Activated T-helper 2 cell treated with anti-CD3 and anti-CD28 coated beads, Interferon-gamma antibody, Interleukin-2, Interleukin-4, amounts not matched to agents 10 μg/mL and 5 μg/mL and 100 μg/mL, durations not matched to agents 14 hours and 24 hours and 36 hours (primary cell): ENCODE data around the gene BBX. TPM values are rescaled to one million over a fixed set of nuclear protein-coding genes. Genes with fewer than 3 reads are reported as not detected.
A peak's percentile ranks its signal among the peaks of the same experiment; 100 is the strongest.

Experiments used
- DNase-seq: peaks from one replicate; pipeline ENCODE4 v3.0.0; 2021; ENCODE audit warnings: low spot score
- H3K27ac Mint-ChIP-seq: one replicate; pipeline ENCODE4 v1.8.0; 2021; ENCODE audit warnings: mixed read lengths
- H3K27me3 Mint-ChIP-seq: one replicate; pipeline ENCODE4 v1.8.0; 2021; ENCODE audit warnings: low read depth, mixed read lengths
- H3K36me3 Mint-ChIP-seq: one replicate; pipeline ENCODE4 v1.8.0; 2021; ENCODE audit warnings: low read depth, mixed read lengths
- H3K4me1 Mint-ChIP-seq: one replicate; pipeline ENCODE4 v1.8.0; 2021; ENCODE audit warnings: low read depth, mixed read lengths
- H3K4me3 Mint-ChIP-seq: one replicate; pipeline ENCODE4 v1.8.0; 2021; ENCODE audit warnings: low read depth, mild to moderate bottlenecking, moderate library complexity, mixed read lengths
- H3K9me3 Mint-ChIP-seq: one replicate; pipeline ENCODE4 v1.8.0; 2021; ENCODE audit warnings: mixed read lengths
- intact Hi-C: fragments of 100-400 bp; cut with micrococcal nuclease; formaldehyde crosslinking; loops from one replicate; pipeline ENCODE4 v1.15.1; 2023
- total RNA-seq: library from RNA; stranded (reverse); gene quantifications from 2 replicates; pipeline ENCODE4 v1.2.3, GENCODE V29; 2022

Gene BBX
- total RNA-seq, 1 donor from 2014 or later = 35.8 TPM

DNA sequence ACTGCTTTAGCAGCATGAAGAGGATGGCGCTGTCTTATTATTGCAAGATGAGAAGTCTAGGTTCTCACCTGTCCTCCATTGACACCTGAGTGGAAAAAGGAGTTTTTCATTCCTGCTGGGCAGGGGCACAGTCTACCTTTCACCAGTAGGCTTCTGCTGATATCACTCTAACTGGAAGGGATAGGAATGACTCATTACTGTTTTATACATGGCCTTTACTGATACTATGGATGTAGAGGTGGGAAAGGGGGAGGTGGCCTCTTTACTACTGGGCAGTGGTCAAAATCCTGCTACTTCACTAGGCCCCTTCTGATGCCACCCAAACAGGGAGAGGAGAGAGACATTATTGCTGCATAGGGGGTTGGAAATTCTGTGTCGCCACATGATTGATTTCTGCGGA, 97.8 kb downstream of the BBX start:
- Mint-ChIP-seq H3K4me3 (no peak overlapping the region), H3K9me3 (no peaks in the 10 kb centered on the region), H3K27me3 (no peaks in the 10 kb centered on the region), H3K27ac (no peak overlapping the region), H3K36me3 (no peaks in the 10 kb centered on the region), H3K4me1 (peaks cover 20% of the 10 kb centered on the region)
- no peak for DNase-seq
- intact Hi-C loops = no loop called here

DNA sequence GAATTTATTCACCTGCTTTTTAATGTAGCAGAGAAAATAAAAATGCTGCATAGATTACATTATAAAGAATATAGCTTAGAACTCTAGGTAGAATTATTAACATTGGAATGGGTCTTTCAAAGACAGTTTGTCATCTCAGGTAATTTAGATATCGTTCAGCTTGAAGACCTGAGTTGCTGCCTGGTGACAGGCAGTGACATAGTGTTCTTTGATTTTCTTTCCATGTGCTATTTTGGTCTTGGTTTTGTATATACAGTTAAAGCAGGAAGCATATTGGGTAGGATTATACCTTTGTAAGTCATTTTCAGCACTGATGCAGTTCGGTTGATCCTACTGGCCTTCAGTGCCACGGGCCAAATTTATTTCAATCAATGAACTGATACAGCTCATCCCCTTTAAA, 98.7 kb downstream of the BBX start:
- intact Hi-C loops = no loop called here
- H3K9me3 Mint-ChIP-seq = no peaks in the 10 kb centered on the region

DNA sequence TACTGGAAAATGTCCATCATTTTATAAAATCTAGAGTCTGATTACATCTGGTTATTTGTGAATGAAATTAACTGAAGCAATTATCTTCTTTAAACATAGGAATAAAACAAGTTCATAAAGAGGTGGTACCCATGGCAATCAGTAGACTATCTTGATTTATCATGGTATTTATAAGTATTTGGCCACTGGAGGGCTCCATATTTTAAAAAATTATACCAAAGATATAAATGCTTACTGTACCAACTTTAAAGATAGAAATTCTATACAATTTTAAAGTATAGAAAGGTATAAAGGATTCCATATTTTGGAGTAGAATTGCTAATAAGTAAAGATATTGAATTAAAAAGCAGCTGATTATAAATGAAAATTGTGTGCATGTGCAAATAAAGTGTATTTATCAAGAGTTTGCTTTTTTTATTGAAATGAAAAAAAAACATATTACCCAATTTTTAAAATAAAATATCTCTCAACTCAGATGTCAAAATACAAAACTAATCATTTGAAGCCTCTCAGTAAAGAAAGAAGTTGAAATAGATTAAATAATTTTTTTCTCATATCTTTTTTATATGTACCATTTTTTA, 105.3 kb downstream of the BBX start:
- Mint-ChIP-seq H3K27ac (no peak overlapping the region), H3K36me3 (no peaks in the 10 kb centered on the region), H3K4me3 (no peak overlapping the region), H3K4me1 (peaks cover 26% of the 10 kb centered on the region), H3K9me3 (no peaks in the 10 kb centered on the region), H3K27me3 (no peaks in the 10 kb centered on the region)
- no peak for DNase-seq
- intact Hi-C loops = no loop called here

More for the DNA sequence above, 98.7 kb downstream of the BBX start:
- no peak overlapping the region for H3K4me3 Mint-ChIP-seq
- peaks cover 20% of the 10 kb centered on the region for H3K4me1 Mint-ChIP-seq
- no peaks in the 10 kb centered on the region for H3K27me3 Mint-ChIP-seq
- no peak overlapping the region for H3K27ac Mint-ChIP-seq
- DNase-seq = no peak
- H3K36me3 Mint-ChIP-seq = no peaks in the 10 kb centered on the region

DNA sequence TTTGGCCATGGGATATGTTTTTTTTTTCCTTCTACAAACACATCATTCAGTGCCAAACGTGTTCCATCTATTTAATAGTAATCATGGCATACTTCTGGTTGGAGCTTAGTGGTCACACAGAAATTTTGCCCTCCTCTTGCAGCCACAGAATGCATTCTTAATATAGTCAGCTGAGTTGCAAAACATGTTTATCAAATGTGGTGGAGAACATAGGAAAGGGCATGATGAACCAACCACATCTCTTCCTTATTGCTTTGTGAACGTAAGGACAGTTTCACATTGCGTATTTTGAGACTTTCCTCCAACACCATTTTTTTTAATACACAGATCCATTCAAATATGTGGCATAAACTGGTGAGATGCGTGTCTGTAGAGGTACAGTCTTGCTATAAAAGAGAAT, 106.8 kb downstream of the BBX start:
- no peak overlapping the region for H3K27ac Mint-ChIP-seq
- no peak for DNase-seq
- intact Hi-C loops = no loop called here
- no peaks in the 10 kb centered on the region for H3K9me3 Mint-ChIP-seq
- no peak overlapping the region for H3K4me3 Mint-ChIP-seq
- no peaks in the 10 kb centered on the region for H3K27me3 Mint-ChIP-seq
- no peaks in the 10 kb centered on the region for H3K36me3 Mint-ChIP-seq
- peaks cover 36% of the 10 kb centered on the region for H3K4me1 Mint-ChIP-seq

DNA sequence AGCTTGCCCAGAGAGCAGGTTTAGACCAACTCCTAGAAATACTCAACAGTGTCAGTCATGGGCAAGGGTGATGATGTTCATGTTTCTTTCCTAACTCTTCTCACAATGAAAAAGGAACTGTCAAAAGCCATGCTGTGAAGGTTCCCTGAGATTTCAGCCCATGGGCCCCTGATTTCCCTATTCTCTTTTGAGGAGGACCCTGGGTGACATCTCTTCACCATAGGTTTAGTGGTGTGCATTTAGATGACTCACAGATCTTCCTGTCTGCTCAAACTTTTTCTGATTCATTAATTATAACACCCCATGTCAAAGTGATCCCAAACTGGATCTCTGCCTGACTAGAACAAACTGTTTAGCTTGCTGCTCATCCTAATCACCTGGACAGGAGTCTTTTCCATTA, 108.0 kb downstream of the BBX start:
- H3K4me1 Mint-ChIP-seq = peaks cover 36% of the 10 kb centered on the region
- DNase-seq = no peak
- H3K27ac Mint-ChIP-seq = no peak overlapping the region
- no peaks in the 10 kb centered on the region for H3K9me3 Mint-ChIP-seq
- H3K36me3 Mint-ChIP-seq = no peaks in the 10 kb centered on the region
- no peak overlapping the region for H3K4me3 Mint-ChIP-seq
- H3K27me3 Mint-ChIP-seq = no peaks in the 10 kb centered on the region
- intact Hi-C loops = no loop called here

GRCh38 chr3:107632576-107632975, 109.8 kb downstream of the BBX start:
- no peak overlapping the region for H3K4me3 Mint-ChIP-seq
- no peaks in the 10 kb centered on the region for H3K36me3 Mint-ChIP-seq
- no peak overlapping the region for H3K27ac Mint-ChIP-seq
- H3K4me1 Mint-ChIP-seq = peaks cover 30% of the 10 kb centered on the region
- no peaks in the 10 kb centered on the region for H3K9me3 Mint-ChIP-seq
- intact Hi-C loops = no loop called here
- no peaks in the 10 kb centered on the region for H3K27me3 Mint-ChIP-seq
- DNase-seq = no peak

DNA sequence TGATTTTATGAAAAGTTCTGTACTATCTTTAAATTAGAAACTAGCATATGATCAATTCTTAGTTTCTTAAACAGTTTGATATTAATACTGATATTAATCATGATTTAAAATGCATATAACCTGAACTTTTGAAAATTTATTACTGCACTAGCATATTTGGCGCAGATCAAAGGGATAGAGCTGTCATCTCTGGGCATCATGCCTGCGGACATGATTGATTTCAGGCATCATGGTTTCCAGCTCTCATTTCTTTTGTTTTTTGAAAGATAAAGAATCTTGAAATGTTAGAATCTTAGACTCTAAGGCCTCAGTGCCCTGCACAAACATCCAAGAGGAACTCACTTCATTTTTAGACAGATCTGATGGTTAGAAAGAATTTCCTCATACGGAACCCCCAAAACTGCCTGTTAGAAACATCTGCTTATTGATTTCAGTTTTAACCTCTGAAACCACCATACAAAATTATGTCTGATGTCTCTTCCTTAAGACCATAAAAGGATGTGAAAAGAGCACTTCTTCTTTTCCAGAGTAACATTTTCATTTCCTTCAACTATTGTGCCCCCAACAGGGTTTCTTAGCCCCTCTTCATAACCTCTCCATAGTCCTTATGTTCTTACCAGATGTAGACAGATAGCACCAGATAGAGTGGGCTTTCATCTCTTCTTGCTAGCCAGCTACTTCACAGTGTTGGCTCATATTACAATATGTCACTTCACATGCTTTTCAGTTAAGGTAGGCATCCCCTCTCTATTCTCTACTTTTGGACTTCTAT, 110.8 kb downstream of the BBX start:
- H3K4me1 Mint-ChIP-seq = peaks cover 30% of the 10 kb centered on the region
- intact Hi-C loops = no loop called here
- H3K9me3 Mint-ChIP-seq = no peaks in the 10 kb centered on the region
- peak overlapping the region; percentile 52 for H3K27ac Mint-ChIP-seq
- H3K27me3 Mint-ChIP-seq = no peaks in the 10 kb centered on the region
- H3K36me3 Mint-ChIP-seq = no peaks in the 10 kb centered on the region
- H3K4me3 Mint-ChIP-seq = peak overlapping the region; percentile 8
- no peak for DNase-seq

DNA sequence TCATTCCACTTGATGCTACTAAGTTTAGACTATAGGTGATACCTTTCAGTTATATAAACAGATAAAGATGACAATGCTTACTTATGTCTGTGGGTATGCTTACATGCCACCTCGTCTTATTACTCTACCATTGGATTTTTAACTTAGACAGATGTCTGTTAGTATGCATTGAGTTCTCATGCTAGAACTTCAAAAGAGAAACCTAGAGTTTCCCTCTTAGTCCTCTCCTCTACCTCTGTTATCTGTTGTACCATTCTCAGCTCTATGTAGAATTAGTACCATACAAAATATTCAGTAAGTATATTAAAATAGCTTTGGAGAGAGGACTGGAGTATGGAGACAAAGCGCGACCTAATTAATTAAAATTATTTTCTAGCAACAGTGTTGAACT, 111.3 kb downstream of the BBX start:
- no peaks in the 10 kb centered on the region for H3K27me3 Mint-ChIP-seq
- H3K27ac Mint-ChIP-seq = peak overlapping the region; percentile 52
- DNase-seq = no peak
- H3K36me3 Mint-ChIP-seq = no peaks in the 10 kb centered on the region
- peaks cover 27% of the 10 kb centered on the region for H3K4me1 Mint-ChIP-seq
- H3K4me3 Mint-ChIP-seq = no peak overlapping the region
- intact Hi-C loops = no loop called here
- no peaks in the 10 kb centered on the region for H3K9me3 Mint-ChIP-seq

GRCh38 chr3:107637416-107638183, 114.8 kb downstream of the BBX start:
- Mint-ChIP-seq H3K36me3 (no peaks in the 10 kb centered on the region), H3K9me3 (no peaks in the 10 kb centered on the region), H3K27ac (no peak overlapping the region), H3K4me1 (peaks cover 14% of the 10 kb centered on the region), H3K4me3 (no peak overlapping the region), H3K27me3 (no peaks in the 10 kb centered on the region)
- no peak for DNase-seq
- intact Hi-C loops = no loop called here

DNA sequence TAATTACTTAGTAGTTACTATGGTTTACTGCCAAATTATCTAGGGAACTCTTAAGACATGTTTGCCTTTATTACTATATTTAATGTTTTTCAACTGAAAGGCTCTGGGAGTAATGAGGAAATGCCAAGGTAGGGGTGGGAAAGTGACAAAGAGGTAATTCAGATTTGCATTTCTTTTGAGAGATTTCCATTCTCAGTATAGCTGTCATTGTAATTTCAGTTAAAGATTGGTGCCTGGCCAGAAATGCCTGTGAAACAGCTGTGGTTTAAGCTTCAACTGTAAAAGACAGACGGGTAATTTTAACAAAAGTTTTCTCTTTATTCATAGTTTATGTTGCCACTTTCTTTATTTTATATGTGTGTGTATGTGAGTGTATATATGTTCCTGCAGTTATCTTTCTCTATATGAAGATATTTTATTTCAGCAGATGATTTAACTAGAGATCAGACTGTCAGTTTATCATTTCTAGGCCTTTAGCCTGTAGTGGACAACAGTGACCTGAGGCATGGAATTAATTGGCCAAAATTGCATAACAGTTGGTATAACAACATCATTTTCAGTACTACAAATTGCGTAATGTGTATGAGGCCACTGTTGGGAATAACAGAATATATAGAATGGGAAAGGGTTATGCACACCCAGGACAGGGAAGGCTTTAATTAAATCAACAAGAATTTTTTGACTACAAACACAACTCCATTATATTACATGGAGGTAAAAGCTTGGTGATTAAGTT, 119.0 kb downstream of the BBX start:
- no peak overlapping the region for H3K27ac Mint-ChIP-seq
- H3K4me1 Mint-ChIP-seq = peaks cover 9% of the 10 kb centered on the region
- no peaks in the 10 kb centered on the region for H3K36me3 Mint-ChIP-seq
- no peaks in the 10 kb centered on the region for H3K9me3 Mint-ChIP-seq
- no peak overlapping the region for H3K4me3 Mint-ChIP-seq
- intact Hi-C loops = no loop called here
- no peaks in the 10 kb centered on the region for H3K27me3 Mint-ChIP-seq
- DNase-seq = no peak

DNA sequence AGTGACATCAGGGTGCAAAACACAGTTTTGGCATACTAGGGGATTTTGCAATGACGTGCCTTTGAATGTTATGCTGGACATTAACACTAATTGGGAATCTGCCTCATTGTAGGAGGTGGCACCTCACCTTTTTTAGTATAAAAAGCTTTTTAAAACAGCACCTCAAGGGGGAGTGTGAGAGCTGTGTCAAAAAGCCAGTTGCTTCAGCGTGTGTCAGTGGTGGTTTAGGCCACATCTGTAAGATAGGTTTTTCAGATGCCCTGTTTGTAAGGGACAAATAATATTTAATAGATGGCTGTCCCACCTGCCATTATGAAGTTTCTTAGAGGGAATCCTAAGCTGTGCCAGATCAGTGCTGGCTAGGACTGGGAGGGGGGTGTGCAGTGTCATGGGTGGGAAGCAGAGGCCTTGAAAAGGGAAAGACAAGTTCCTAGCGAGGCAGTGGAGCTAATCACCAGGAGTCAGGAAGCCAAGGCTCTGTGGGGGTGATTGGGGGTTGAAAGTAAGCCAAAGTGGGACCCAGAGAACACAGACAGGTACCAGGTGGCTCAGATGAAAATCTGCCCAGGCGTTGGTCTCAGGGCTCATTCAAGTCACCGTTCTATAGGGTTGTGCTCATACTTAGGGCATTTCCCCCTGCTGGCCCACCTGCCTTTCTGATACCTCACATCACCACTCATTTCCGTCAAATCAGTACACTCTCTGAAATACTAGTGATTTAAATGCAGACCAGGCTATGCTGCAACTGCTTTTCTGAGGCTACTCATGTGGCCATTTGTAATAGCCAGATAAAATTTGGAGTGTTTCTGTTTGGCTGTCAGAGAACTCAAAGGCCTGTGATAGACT, 120.5 kb downstream of the BBX start:
- Mint-ChIP-seq H3K9me3 (no peaks in the 10 kb centered on the region), H3K27me3 (no peaks in the 10 kb centered on the region), H3K36me3 (no peaks in the 10 kb centered on the region), H3K4me3 (no peak overlapping the region), H3K27ac (no peak overlapping the region), H3K4me1 (peaks cover 9% of the 10 kb centered on the region)
- no peak for DNase-seq
- intact Hi-C loops = no loop called here

DNA sequence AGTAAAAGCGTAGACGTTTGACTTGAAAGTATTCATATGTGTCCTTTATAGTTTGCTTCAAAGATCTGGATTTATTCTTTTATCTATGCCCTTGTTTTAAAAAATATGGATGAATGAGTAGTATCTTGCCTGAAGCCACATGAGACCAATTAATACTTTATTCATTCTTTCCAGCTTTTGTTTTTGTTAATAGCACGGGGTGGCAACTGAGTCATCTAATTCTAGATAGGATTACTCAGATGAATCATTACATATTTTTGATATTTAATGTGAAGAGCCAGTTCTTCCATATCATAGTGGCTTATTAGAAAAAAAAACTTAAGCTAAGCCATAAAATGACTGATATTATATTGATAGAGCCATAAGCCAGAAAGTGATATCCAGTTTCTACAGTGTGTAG, 121.9 kb downstream of the BBX start:
- Mint-ChIP-seq H3K4me1 (peaks cover 9% of the 10 kb centered on the region), H3K36me3 (peaks cover 3% of the 10 kb centered on the region), H3K9me3 (no peaks in the 10 kb centered on the region), H3K4me3 (no peak overlapping the region), H3K27ac (no peak overlapping the region), H3K27me3 (no peaks in the 10 kb centered on the region)
- no peak for DNase-seq
- intact Hi-C loops = no loop called here
